H4 (cell line): ENCODE results near the gene TSNAX. TPM values are rescaled to one million over a fixed set of nuclear protein-coding genes. Genes with fewer than 3 reads are reported as not detected.
"Not testable (repeated sequence)": the region's sequence is repeated elsewhere in the genome, so short reads cannot be mapped to it uniquely, and the experiment has no call there.

Experiments used
- DNase-seq: peaks from one replicate; pipeline ENCODE4 v3.0.0-alpha.2; 2015; ENCODE audit warnings: low spot score
- total RNA-seq: library from RNA; depleted of rRNA; stranded (reverse); fragments of >200 nt; shearing (Covaris generic); gene quantifications from 2 replicates; pipeline ENCODE4 v1.2.3, GENCODE V29; 2014

TSNAX gene
- total RNA-seq, 1 experiment from 2014 or later: 40.5 TPM

DNA sequence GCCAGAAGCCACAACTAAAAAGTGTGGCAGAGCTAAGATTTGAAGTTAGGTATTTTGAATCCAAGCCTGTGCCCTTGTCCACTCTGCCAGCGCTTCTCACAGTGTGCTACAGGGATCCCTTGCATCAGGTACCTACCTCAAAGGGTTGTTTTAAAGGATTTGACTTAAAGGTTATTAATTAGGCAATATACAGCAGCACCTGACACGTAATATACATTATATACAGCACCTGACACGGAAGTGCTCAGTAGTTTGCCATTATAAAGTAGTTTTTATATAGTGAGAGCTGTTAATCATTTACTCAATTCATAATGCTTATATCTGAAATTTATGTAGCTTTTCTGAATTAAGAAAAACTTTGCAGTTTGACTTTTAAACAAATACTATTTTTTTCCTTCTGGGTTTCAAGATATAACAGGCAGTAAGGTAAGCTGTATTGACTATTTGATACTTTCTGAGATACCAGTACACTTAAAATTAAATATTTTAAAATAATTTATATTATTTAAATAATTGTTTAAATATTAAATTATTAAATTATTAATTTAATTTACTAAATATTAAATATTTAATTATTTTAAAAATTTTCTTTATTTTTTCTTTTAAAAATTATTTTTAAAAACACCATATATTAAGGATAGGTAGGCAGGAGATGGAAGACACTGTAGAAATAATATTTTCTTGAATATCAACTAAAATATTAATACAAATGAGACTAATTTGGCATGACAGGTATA lies 33.3 kb downstream of the TSNAX start:
- DNase-seq: no peak

DNA sequence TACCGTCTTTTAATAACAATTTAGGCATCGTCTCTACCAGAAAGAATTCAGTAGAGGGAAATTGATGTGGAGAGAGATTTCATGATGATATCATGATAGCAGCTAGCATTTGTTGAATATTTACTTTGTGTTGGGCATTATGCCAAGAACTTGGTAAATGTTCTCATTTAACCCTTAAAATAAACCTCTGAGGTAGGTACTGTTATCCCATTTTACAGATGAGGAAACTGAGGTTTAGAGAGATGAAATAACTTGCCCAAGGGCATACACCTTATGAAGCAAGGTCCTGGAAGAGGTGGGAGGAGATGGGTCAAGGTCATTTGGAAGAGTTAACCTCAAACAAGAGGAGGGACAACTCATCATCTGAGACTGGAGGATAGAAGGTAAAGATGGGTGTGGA lies 34.8 kb downstream of the TSNAX start:
- DNase-seq: no peak

DNA sequence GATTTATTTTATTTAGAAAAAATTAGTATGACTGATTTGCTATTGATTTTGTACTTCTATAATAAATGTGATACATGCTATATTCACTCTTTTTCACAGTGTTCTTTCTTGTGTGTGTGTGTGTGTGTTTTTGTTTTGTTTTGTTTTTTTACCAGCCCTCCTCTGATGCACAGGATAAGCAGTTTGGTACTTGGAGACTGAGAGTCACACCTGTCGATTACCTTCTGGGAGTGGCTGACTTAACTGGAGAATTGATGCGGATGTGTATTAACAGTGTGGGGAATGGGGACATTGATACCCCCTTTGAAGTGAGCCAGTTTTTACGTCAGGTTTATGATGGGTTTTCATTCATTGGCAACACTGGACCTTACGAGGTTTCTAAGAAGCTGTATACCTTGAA lies 35.9 kb downstream of the TSNAX start:
- no peak for DNase-seq

DNA sequence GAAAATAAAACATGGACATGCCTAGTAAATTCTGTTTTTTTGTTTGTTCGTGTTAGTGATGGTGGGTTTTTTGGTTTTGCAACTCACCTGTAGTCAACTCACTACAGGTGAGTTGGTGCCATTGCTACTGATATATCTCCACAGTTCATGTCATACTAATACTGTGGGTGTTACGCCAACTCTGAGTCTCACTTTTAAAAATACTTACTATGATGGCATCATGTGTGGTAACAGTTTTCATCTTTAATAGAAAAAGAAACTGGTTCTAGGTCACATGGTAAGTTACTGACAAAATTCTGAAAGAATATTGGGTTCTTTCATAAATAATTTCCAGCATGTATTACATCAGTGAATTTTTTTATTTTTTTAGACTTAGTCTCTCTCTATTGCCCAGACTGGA lies 38.0 kb downstream of the TSNAX start:
- no peak for DNase-seq

DNA sequence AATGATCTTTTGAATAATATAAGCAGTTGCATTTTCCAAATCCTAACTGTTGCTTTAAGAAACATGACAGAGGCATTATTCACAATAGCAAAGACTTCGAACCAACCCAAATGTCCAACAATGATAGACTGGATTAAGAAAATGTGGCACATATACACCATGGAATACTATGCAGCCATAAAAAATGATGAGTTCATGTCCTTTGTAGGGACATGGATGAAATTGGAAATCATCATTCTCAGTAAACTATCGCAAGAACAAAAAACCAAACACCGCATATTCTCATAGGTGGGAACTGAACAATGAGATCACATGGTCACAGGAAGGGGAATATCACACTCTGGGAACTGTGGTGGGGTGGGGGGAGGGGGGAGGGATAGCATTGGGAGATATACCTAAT lies 41.8 kb downstream of the TSNAX start:
- not testable (repeated sequence) for DNase-seq

DNA sequence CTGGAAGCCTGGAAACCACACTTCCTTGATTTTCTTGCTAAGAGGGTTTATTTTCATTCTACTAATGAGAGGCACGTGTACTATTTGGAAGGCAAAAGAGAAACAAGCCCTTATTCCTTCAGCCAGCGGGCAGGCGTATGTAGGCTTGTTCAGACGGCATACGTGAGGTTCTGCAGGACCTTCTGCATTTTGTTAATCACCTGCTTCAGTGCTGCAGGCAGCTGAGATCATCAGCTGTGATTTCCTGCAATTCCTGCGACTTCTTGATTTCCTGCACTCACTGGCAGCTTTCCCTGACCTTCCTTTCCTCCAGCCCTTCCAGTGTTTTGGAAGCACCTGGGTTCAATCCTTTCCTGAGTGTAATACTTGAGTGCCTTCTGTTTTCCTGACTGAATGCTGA lies 43.4 kb downstream of the TSNAX start:
- no peak for DNase-seq

DNA sequence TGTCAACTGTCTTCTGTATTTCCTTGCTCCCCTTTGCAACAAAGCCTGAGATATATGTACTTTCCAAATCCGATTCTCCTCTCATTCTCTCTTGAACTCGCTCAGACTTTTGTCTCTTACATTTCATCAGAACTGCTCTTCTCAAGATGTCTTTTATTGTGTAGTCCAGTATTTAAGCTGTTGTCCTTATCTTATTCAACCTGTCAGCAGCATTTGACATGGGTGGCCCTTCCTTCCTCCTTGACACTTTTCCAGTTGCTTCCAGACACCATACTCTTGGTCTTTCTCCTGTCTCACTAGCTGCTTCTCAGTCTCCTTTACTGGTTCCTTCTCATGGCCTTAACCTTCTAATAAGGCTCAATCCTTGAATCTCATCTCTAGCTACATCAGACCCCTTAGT lies 47.0 kb downstream of the TSNAX start:
- DNase-seq: no peak

DNA sequence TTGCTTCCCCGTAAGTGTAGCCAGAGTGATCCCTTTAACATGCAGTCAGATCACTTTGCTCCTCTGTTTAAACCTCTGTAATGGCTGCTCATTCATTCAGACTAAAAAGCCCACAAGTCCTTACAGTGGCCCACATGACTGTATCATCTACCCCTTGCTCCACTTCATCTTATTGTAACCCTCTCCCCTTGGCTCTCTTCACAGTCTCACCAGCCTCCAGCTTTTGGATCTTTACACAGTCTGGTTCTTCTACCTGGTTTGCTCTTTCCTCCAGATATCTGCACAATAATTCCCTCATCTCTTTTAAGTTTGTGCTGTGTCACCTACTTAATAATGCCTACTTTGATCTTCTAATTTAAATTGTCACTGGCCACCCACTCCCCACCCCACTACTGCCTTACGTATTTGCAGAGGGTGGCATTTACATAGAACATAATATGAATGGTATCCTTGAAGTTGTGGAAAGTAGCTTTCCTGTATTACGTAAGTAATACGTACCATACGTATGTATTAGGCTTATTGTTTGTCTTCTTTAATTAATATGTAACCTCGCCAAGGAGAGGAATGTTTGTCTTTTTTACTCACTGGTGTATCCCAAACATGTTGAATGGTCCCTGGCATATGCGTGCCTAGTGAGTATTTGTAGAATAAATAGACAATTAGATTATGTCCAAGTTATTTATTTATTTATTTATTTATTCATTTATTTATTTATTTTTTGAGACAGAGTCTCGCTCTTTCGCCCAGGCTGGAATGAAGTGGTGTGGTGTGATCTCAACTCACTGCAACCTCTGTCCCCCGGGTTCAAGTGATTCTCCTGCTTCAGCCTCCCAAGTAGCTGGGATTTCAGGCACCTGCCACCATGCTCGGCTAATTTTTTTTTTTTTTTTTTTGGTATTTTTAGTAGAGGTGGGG lies 48.6 kb downstream of the TSNAX start:
- no peak for DNase-seq

DNA sequence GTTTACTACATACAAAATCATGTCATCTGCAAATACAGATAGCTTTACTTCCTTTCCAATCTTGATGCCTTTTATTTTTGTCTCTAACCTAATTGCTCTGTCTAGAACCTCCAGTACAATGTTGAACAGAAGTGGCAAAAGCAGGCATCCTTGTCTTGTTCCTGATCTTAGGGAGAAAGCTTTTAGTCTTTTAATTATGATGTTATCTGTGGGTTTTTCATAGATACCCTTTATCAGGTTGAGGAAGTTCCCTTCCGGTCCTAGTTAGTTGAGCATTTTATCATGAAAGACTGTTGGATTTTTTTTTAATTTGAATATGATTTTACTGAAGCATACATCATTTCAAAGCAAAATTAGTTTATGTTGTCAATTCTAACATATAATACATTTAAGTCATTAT lies 52.4 kb downstream of the TSNAX start:
- DNase-seq: no peak

DNA sequence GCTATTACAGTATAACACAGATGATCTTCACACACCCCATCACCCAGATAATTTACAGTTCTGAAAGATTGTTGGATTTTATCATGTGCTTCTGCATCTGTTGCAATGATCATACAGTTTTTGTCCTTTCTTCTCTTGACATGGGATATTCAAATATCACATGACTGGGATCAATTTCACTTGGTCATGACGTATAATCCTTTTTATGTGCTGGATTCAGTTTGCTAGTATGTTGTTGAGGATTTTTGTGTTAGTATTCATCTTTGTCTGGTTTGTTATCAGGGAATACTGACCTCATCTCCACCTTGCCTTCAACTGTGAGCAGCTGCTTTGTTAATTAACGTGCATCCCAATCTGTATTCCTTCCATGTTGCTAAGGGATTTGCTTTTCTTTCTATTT lies 53.4 kb downstream of the TSNAX start:
- no peak for DNase-seq

DNA sequence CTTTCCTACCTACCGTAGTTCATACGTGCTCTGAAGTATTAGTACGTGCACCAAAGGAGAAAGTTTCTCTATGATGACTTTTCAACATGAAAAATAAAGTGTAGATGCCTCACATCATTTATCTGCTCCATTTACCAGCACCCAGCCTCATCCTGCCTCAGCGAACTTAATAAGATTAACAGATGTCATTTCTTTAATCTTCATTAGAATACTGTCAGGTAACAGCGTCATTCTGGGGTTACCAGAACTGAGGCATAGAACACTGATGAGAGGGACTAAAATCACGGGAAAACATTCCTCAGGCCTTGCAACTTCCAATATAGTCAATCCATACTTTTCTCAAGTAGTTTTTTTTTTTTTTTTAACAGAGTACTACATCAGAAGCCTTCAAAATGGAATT lies 54.9 kb downstream of the TSNAX start:
- DNase-seq: no peak

DNA sequence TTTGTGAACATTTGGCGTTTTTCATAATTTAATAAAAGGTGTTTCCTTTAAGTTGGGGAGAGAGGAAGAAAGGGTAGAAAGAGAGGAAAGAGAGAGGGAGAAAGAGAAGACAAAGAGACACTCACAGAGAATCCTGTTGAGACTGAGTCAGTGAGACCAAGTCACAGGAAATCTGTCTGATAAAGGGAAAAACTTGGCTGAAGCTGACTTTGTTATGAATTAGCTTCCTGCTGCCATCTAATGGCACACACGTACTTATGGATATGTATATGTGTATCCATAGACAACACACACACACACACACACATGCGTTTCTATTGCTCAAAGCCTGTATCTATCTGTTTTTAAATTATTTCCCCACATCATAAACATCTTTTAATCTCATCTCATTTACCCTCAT lies 55.6 kb downstream of the TSNAX start:
- peak; percentile 37 for DNase-seq

DNA sequence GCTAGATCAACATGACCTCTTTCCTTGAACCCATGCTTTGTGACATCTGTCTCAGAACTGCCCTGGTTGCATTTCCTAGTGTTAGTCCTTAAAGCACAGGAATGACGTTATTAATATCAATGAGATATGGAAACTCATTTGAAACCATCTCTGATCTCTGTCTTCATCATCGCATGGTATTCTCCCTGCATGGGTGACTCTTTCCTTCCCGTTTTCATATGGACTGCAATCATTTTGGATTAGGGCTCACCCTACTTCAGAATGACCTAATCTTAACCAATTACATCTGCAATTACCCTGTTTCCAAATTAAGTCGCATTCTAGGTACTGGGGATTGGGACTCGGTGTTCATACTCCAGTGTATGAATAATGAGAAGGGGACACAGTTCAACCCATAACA lies 56.5 kb downstream of the TSNAX start:
- no peak for DNase-seq

DNA sequence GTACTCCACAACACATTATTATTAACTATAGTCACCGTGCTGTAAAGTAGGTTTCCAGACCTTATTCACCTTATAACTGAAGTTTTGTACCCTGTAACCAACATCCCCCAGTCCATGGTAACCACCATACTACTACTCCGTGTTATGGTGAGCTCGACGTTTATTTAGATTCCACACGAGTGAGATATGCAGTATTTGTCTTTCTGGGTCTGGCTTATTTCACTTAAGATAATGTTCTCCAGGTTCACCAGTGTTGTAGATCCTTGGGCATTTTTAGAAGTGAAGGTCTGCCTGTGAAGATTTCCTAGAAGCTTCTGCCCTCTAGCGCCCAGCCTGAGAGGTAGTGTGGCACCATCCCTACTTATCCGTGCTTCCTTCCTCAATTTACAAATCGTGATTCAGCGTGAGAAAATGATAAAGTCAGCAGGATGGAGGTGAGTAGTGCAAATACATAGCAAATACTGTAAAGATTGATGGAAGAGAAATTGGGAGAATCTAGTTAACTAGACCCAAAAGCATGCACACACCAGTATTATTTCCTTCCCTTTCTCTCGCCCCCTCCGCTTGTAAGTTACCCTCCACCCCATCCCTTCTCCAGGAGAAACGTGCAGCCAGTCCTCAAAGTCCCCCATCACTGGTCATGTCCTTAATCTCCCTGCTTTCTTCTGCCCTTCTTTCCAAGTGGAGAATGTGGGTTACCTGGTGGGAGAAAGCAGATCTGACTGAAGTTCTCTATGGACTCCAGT lies 62.2 kb downstream of the TSNAX start:
- peak; percentile 46 for DNase-seq

DNA sequence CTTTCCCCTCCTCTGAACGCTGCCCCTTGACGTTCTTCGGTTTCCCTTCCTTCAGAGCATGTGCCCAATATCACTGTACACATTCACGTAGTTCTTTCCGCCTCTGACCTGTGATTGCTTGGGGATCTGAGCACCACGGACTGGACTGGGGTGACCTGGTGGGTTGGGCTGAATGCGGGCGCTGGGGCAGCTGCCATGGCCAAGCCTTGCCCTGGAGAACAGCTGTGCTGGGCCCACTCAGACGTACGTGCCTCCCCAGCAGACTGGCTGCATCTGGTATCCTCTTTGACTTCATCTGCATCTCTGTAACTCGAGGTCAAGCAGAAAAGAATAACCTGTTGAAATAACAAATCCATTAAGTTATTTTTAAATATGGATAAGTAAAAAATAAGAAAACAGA lies 63.0 kb downstream of the TSNAX start:
- no peak for DNase-seq

DNA sequence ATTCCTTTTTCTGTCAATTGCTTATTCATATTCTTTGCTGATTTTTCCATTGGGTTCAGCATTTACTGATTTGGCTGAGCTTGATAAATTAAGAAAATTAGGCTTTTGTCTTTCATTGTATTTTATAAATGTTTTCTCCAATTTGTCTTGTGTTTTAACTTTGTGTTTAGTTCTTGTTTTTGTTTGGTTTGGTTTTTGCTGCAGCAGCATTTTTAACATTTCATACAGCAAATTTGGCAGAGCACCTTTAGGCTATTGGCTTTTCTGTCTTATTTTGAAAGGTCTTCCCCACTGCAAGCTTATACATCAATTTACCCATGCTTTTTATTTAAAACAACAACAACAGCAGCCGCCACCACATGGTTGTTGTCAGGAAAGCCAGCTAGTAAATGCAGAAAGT lies 64.3 kb downstream of the TSNAX start:
- DNase-seq: no peak

DNA sequence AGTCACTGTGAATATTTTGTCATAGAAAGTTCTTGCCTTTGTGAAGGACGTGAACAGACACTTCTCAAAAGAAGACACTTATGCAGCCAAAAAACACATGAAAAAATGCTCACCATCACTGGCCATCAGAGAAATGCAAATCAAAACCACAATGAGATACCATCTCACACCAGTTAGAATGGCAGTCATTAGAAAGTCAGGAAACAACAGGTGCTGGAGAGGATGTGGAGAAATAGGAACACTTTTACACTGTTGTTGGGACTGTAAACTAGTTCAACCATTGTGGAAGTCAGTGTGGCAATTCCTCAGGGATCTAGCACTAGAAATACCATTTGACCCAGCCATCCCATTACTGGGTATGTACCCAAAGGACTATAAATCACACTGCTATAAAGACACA lies 64.8 kb downstream of the TSNAX start:
- DNase-seq: not testable (repeated sequence)

DNA sequence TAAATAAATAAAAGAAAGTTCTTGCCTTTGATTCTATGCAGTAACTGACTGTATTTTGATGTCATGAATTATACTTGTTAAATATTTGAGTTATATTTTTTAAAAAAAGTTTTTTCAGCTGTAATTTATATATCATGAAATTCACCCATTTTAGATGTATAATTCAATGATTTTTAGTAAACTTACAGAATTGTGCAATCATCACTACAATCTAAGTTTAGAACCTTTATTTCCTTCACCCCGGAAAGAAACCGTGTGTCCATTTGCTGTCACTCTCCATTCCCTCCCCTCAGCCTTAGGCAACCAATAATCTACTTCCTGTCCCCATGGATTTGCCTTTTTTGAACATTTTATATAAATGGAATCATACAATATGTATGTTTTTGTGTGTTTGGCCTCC lies 65.7 kb downstream of the TSNAX start:
- no peak for DNase-seq

DNA sequence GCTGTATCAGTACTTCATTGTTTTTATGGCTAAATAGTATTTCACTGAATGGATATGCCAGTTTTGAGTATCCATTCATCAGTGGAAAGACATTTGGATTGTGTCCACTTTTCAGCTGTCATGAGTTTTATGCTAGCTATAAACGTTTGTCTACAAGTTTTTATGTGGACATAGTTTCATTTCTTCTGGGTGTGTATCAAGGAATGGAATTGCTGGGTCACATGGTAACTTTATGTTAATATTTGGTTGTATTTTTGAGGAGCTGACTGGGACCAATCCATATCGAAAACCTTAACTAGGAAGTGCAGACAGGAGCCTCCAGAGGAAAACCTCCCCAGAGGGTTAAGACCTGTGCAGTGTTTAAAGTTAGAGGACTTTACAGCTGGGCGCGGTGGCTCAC lies 66.3 kb downstream of the TSNAX start:
- no peak for DNase-seq

DNA sequence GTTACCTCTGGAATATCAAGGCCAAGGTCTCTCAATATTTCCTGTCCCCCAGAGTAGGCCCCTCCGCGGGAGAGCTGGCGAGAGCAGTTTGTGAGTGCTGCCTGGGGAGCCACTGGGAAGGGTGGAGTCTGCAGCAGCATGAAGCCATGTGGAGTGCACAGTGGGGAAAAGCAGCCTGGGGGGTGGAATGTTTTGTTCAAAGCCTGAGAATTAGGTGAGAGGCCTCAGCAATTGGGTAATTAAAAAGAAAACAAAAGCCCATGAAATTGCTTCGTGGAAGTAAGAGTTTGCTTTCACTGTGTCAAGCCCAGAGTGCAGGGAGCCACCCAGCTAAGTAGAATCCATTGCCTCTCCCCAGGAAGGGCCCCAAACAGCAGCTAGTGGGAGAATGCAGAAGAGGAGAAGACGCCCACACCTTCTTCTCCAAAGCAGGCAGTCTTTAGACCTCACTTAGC lies 67.9 kb downstream of the TSNAX start:
- DNase-seq: no peak

DNA sequence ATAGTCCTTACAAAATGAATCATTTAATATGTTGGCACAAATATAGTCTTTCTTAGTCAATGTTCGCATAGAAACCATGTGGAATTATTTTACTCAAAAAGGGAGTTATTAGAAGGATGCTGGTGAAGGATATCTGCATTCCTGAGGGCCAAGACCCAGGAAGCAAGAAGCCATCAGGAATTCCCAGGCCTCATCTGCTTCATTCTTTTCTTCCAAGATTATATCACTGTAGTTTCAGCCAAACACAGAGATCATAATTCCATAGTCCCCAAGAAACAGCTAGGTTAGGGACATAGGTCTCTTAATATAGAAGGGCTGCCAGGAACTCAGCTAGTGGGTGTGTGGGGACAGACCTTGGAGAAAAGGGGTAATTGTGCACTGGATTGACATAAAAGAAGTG lies 69.5 kb downstream of the TSNAX start:
- DNase-seq: no peak

DNA sequence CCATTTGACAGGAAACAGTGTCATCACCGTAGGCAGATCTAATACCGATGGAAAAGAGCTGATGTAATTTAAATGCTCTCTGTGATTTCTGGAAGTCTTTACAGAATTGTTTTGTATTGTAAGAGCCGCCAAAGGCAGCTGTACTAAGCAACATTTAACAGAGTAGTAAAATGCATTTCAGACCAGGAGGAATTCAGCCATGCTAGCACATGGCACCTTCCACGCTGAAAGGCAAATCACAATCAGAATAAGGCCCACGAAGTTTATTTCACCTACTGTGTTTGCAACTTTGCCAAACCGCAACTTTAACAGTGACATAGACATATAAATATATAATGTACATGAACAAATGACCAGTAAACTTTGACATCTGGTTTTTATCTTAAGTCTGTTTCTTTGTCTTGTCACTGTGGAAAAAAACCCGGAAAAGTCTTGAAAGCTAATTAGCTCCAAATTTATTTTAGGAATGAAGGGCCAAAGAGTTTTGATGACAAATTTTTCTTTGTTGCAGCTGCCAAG lies 72.0 kb downstream of the TSNAX start:
- DNase-seq: peak; percentile 36
